ENCODE results near the gene MAP1B. TPM values are rescaled to one million over a fixed set of nuclear protein-coding genes. Genes with fewer than 3 reads are reported as not detected.

Gene MAP1B
- polyA plus RNA-seq, 2 of the 4 experiments (the other 2 are of a cell fraction): 40.2 to 73.0 TPM

GRCh38 chr5:72197393-72197792 lies 90.1 kb downstream of the MAP1B start:
- DNase-seq (ENCODE audit: low read depth in 1 of 2, low spot score in 1 of 2) (no peak), ATAC-seq (no peak), FAIRE-seq (no peak)
- Histone ChIP-seq H3K27ac (no peak overlapping the region), H3K4me1 (no peaks in the 10 kb centered on the region), H3K9me3 (no peaks in the 10 kb centered on the region), H3K4me2 (no peak overlapping the region), H3K4me3 (no peak overlapping the region)
- WGBS (ENCODE audit: missing lambda C conversion rate): 92% methylated on average over 5 of the region's 5 CpGs
- TF ChIP-seq MAZ (IDR thresholded peaks at IDR 0.05; ENCODE audit: borderline replicate concordance, low read depth, low read length): no peak
- TF ChIP-seq EP300 (IDR thresholded peaks at IDR 0.05): no peak
- no peak for TF ChIP-seq RNF2 (IDR thresholded peaks at IDR 0.05; ENCODE audit: borderline replicate concordance, low read depth)
- TF ChIP-seq ATOH8 (CRISPR knock-in tag; IDR thresholded peaks at IDR 0.05; ENCODE audit: low read depth): no peak
- TF ChIP-seq BCL3 (IDR thresholded peaks at IDR 0.05): no peak
- TF ChIP-seq CBX2 (IDR thresholded peaks at IDR 0.05; ENCODE audit: borderline replicate concordance, low read depth): no peak
- no peak for TF ChIP-seq ESRRA (IDR thresholded peaks at IDR 0.05; ENCODE audit: borderline replicate concordance, low read length)
- no peak for TF ChIP-seq NR3C1 (IDR thresholded peaks at IDR 0.05)
- no peak for TF ChIP-seq RARB (CRISPR knock-in tag; IDR thresholded peaks at IDR 0.05)
- no peak for TF ChIP-seq PHF8 (IDR thresholded peaks at IDR 0.05; ENCODE audit: borderline replicate concordance, low read depth)
- no peak for TF ChIP-seq FOXS1 (CRISPR knock-in tag; IDR thresholded peaks at IDR 0.05)
- TF ChIP-seq ZSCAN20 (CRISPR knock-in tag; IDR thresholded peaks at IDR 0.05): no peak
- ChIA-PET CTCF (no interaction called here), POLR2A (no interaction called here)

DNA sequence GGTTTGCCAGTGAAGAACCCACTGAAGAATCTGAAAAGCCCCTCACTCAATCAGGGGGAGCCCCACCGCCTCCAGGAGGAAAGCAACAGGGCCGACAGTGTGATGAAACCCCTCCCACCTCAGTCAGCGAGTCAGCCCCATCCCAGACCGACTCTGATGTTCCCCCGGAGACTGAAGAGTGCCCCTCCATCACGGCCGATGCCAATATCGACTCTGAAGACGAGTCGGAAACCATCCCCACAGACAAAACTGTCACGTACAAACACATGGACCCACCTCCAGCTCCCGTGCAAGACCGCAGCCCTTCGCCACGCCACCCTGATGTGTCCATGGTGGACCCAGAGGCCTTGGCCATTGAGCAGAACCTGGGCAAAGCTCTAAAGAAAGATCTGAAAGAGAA lies 92.4 kb downstream of the MAP1B start:
- WGBS (ENCODE audit: missing lambda C conversion rate): 95% methylated on average over 15 of the region's 15 CpGs
- TF ChIP-seq PHF8 (IDR thresholded peaks at IDR 0.05; ENCODE audit: borderline replicate concordance, low read depth): no peak
- no peak for TF ChIP-seq BCL3 (IDR thresholded peaks at IDR 0.05)
- FAIRE-seq: no peak
- H3K4me1 ChIP-seq: peaks cover 4% of the 10 kb centered on the region; the same call in 1 of the 3 replicates
- no peak overlapping the region for H3K4me3 ChIP-seq
- CTCF ChIA-PET: interaction anchor here (0.9 to 2.3 kb wide), 2 partner anchors 29 to 417 kb away, joined by 4 to 5 read pairs; no protein-coding TSS in a partner anchor
- no peak overlapping the region for H3K27ac ChIP-seq
- POLR2A ChIA-PET: no interaction called here
- no peaks in the 10 kb centered on the region for H3K9me3 ChIP-seq
- H3K4me2 ChIP-seq: no peak overlapping the region
- DNase-seq (ENCODE audit: low read depth in 1 of 2, low spot score in 1 of 2): no peak
- no peak for ATAC-seq

- no peak for FAIRE-seq
- TF ChIP-seq ZC3H11A (IDR thresholded peaks at IDR 0.05): no peak
Observed at GRCh38 chr5:72202331-72202825, 95.1 kb downstream of the MAP1B start.

GRCh38 chr5:72203251-72203845 lies 96.1 kb downstream of the MAP1B start:
- WGBS (ENCODE audit: missing lambda C conversion rate): 86% methylated on average over 8 of the region's 8 CpGs
- ATAC-seq: no peak; a peak in 1 of 6 replicates
- no peaks in the 10 kb centered on the region for H3K9me3 ChIP-seq
- POLR2A ChIA-PET: no interaction called here
- H3K4me1 ChIP-seq: peaks cover 13% of the 10 kb centered on the region
- H3K4me3 ChIP-seq: no peak overlapping the region
- no peak overlapping the region for H3K27ac ChIP-seq
- FAIRE-seq: no peak
- CTCF ChIA-PET: interaction anchor here (0.7 to 1.2 kb wide), 4 partner anchors 8 to 421 kb away, joined by 3 to 4 read pairs (median 3); no protein-coding TSS in a partner anchor
- DNase-seq (ENCODE audit: low read depth in 1 of 2, low spot score in 1 of 2): no peak
- TF ChIP-seq MYC (IDR thresholded peaks at IDR 0.05; ENCODE audit: borderline replicate concordance, low read length) (no peak), KDM5A (IDR thresholded peaks at IDR 0.05) (no peak), JUNB (IDR thresholded peaks at IDR 0.05) (no peak), E2F6 (IDR thresholded peaks at IDR 0.05; ENCODE audit: borderline replicate concordance, low read depth) (no peak), FOXS1 (CRISPR knock-in tag; IDR thresholded peaks at IDR 0.05) (no peak)
- no peak overlapping the region for H3K4me2 ChIP-seq

More at GRCh38 chr5:72202331-72202825, 95.1 kb downstream of the MAP1B start:
- ChIA-PET CTCF (interaction anchor here (0.7 to 1.8 kb wide), 7 partner anchors 9 to 420 kb away, joined by 3 to 4 read pairs (median 3); no protein-coding TSS in a partner anchor), POLR2A (interaction anchor here (0.5 kb wide), 1 partner anchor 8 kb away, joined by 3 read pairs; no protein-coding TSS in a partner anchor)
- Histone ChIP-seq H3K27ac (no peak overlapping the region), H3K4me3 (no peak overlapping the region), H3K4me1 (peaks cover 13% of the 10 kb centered on the region), H3K4me2 (no peak overlapping the region), H3K9me3 (no peaks in the 10 kb centered on the region)
- 92% methylated on average over 3 of the region's 3 CpGs for WGBS (ENCODE audit: missing lambda C conversion rate)
- no peak for DNase-seq (ENCODE audit: low read depth in 1 of 2, low spot score in 1 of 2)
- ATAC-seq: no peak
